Measurements from ENCODE around the gene ZFYVE1. TPM values are rescaled to one million over a fixed set of nuclear protein-coding genes. Genes with fewer than 3 reads are reported as not detected.

The ZFYVE1 gene
- polyA plus RNA-seq, 4 donors = 19.9 to 20.9 (median 20.4) TPM

- DNase-seq (ENCODE audit: low read depth in 4 of 4, low spot score in 2 of 4) = no peak
These were observed 101.1 kb downstream of the ZFYVE1 start for GRCh38 chr14:72925815-72926291.

GRCh38 chr14:72925171-72925759 lies 101.6 kb downstream of the ZFYVE1 start:
- DNase-seq (ENCODE audit: low read depth in 4 of 4, low spot score in 2 of 4) = no peak

- no peak for DNase-seq (ENCODE audit: low read depth in 4 of 4, low spot score in 2 of 4)
These were observed 102.6 kb downstream of the ZFYVE1 start for GRCh38 chr14:72924337-72924736.

- DNase-seq (ENCODE audit: low read depth in 4 of 4, low spot score in 2 of 4) = no peak
These were observed 105.5 kb downstream of the ZFYVE1 start for GRCh38 chr14:72921396-72921795.

GRCh38 chr14:72920008-72920407 lies 106.9 kb downstream of the ZFYVE1 start:
- DNase-seq (ENCODE audit: low read depth in 4 of 4, low spot score in 2 of 4) = no peak

Other genes starting within 250 kb of the ZFYVE1 start
- 1 to 10 TPM; 4.4 to 6.0 (median 5.3) TPM for gene DPF3, start 133.0 kb downstream of the ZFYVE1 start, polyA plus RNA-seq (ENCODE audit: insufficient read length in 4 of 4)
- 10 to 100 TPM; 17.3 to 25.2 (median 17.8) TPM for gene DCAF4, start 100.6 kb downstream of the ZFYVE1 start, polyA plus RNA-seq (ENCODE audit: insufficient read length in 4 of 4)
- 100 to 1,000 TPM; 113 to 221 (median 171) TPM for gene RBM25, start 31.4 kb upstream of the ZFYVE1 start, polyA plus RNA-seq (ENCODE audit: insufficient read length in 4 of 4)
- 10 to 100 TPM; 63.2 to 75.7 (median 67.5) TPM for gene PSEN1, start 109.4 kb upstream of the ZFYVE1 start, polyA plus RNA-seq (ENCODE audit: insufficient read length in 4 of 4)
- 10 to 100 TPM; 18.7 to 35.6 (median 28.9) TPM for gene PAPLN, start 210.4 kb upstream of the ZFYVE1 start, polyA plus RNA-seq (ENCODE audit: insufficient read length in 4 of 4)

Data from left renal cortex interstitium (tissue), 4 donors.